Hematopoietic multipotent progenitor cell treated with erythropoietin and hydrocortisone succinate and interleukin-3 and kit ligand, for 8 days (in vitro differentiated cells): ENCODE measurements around the gene MSI1.

ENCODE experiments used
- DNase-seq: peaks from one replicate; pipeline ENCODE4 v3.0.0-alpha.2; 2015

MSI1 gene

GRCh38 chr12:120376934-120377572 is 8.1 kb upstream of the MSI1 start:
- DNase-seq: no peak

DNA sequence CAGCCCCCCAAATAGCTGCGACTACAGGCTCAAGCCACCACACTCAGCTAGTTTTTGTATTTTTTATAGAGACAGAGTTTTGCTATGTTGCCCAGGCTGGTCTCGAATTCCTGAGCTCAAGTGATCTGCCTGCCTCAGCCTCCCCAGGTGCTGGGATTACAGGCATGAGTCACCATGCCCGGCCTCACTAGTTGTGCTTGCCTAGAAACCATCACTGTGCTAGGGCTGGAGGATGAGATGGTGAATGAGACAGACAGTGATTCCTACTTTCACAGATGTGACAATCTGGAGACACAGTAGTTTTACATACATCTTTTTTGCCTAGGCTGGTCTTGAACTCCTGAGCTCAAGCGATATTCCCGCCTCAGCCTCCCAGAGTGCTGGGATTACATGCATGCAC is 7.5 kb upstream of the MSI1 start:
- DNase-seq: no peak

- no peak for DNase-seq
Measured at GRCh38 chr12:120376009-120376408, 7.0 kb upstream of the MSI1 start.

GRCh38 chr12:120373683-120374082 is 4.7 kb upstream of the MSI1 start:
- no peak for DNase-seq

- DNase-seq: no peak
Measured at GRCh38 chr12:120370343-120371243, 1.6 kb upstream of the MSI1 start.

DNA sequence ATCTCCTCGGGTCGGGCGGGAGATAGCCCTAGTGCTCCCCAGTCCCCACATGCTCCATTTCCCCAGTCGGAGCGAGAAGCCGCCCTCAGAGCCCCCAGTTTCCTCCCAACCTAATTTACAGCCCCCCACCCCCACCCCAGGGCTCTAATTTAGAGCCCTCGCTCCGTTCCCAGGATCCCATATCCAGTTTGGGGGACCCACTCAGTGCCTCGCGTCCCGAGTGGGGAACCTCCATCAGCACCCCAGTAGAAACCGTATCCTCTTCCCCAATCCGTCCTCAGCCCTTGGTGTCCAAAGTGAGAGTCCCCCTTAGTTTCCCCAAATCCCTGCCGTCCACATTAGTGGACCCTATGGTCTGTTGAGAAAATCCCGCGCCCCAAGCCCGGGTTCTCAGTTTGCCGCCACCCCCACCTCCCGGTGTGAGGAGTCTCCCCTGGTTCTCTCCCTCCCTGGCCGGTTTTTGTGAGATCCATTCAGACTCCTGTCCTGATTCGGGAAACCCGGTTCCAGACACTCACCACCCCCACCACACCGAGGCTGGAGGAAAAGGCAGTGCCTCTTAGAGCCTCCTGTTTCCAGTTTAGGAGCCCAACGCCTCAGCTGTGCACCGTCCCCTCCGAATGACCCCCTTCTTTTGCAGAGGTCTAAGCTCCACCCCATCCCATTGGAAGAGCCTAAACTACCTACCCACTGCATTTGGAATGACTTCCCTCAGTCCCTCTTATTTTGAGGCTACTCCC is 809 bp upstream of the MSI1 start:
- no peak for DNase-seq

DNA sequence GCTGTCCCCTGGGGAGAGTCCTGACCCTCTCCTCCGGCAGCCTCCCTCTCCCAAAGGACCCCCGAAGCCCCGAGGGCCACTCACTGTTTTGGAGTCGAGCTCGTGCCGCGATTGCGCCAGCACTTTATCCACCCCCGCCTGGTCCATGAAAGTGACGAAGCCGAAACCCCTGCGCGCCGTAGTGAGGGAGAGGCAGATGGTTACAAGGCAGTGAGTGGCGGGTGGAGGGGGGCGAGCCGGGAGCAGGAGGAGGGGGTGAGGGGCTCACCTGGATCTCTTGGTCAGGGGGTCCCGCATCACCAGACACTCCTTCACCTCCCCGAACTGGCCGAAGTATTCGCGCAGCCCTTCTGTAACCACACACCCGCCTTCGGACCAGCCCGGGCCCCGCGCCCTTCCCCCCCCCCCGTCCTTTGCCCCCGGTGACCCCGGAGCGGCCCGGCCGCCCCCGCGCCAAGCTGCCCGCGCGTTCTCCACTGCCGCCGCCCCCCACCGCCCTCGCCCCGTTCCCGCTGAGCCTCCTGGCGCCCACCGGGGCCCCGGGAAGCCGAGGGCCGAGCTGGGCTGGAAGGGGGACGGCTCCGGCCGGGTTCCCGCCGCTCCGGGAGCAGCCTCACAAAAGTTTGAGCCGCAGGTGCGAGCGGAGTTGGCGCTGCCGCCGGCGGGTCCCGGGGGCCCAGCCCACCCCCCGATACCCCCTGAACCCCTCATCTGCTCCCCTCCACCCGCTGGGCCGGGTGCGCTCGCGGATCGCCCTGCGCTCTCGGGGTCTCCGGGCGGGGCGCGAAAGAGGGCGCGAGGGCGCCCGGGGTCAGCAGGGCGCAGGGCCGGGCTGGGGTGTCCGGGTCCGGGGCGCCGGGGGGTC is 808 bp downstream of the MSI1 start:
- no peak for DNase-seq

GRCh38 chr12:120367233-120367923 is 1.6 kb downstream of the MSI1 start:
- peak; percentile 8 for DNase-seq

GRCh38 chr12:120366845-120367232 is 2.1 kb downstream of the MSI1 start:
- no peak for DNase-seq

GRCh38 chr12:120366341-120366705 is 2.6 kb downstream of the MSI1 start:
- no peak for DNase-seq

GRCh38 chr12:120365675-120366340 is 3.2 kb downstream of the MSI1 start:
- peak; percentile 28 for DNase-seq

- DNase-seq: no peak
Measured at GRCh38 chr12:120364487-120364886, 4.5 kb downstream of the MSI1 start.

DNA sequence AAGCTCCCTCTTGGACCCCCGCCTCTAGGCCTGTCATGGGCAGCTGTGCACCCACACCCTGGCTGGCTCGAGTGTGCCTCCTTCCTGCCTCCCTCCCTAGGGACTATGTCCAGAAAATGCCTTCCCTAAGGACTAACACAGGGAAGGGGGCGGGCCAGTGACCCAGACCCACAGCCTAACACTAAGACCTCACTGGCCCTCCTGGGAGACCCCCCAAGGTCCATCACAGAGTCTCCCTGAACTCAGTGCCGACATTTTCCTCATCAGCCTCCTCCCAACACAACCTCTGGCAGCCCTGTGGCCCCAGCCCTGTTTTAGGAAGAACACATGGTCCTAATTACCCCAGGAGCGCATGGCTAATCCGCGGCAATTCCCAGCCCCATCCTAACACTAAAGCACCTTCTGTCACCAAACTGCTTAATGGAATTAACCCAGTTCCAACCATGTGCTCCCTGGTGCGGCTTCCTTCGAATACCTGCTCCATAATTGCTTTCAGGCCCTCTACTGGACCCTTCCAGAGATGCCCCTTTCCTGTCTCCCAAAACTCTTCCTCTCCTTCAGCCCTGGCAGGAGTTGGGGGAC is 5.6 kb downstream of the MSI1 start:
- no peak for DNase-seq

DNA sequence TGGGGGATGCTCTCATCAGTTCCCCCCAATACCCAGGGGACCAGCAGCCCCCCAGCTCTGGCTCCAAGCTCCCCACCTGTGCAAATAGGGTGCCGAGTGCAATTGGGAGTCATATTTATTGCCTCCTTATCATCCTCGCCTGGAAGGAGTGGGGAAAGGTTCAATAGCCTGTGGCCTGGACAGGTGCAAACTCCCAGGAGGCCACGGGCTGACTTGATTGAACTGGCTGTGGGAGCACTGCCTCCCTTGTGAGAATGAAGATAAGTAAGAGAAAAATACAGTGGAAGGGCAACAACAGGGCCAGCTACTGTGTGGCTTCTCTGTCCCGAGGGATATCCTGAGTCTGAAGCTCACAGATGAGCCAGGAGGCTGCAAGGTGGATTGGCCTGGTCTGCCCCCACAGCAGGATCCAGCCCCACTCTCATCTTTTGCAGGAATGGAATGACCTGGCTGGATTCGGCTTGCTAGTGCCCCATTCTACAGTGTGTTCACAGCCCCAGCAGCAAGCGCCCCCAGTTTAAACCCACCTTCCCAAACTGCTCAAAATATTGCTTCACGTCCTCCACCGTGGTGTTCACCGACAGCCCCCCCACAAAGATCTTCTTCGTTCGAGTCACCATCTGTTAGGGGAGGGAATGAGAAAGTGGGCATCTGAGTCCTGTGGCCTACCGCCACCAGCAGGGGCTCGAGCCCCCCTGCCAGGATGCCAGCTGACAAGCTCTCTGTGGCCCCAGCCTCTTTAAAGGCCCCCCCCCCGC is 6.3 kb downstream of the MSI1 start:
- DNase-seq: no peak

GRCh38 chr12:120361506-120362208 is 7.3 kb downstream of the MSI1 start:
- DNase-seq: peak; percentile 35

DNA sequence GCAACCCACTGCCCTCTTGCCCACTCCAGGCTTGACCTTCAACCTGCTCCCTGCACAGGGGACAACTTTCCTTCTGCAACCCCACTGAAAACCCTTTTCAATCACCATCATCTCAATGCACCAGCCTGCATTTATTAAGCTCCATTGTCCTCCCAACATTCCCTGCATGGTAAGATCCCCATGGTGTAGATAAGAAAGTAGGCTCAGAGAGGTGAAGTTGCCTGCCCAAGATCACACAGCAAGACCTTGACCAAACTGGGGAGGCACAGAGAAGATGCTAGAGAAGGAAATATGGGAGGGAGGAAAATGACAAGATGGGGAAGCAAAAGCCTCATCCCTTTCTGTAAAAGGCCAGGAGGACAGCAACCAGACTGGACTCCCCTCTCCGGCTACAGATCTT is 9.8 kb downstream of the MSI1 start:
- DNase-seq: no peak

GRCh38 chr12:120358412-120359100 is 10.4 kb downstream of the MSI1 start:
- no peak for DNase-seq

DNA sequence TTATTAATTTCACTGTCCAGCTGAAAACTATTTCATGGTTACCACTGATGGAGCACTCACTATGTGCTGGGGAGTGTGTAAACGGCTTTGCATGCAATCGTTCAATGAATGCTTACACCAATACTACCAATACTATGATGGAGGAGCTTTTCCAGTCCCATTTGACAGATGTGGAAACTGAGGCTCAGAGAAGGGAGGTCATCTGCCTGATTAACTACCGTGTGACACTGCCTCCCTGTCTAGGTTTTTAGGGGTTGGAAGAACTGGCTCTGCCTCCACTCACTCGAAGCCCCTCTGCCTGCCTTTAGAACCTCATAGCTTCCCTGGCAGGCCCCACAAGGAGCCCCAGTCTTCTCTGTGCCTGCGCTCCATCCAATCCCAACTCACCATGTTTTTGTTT is 11.9 kb downstream of the MSI1 start:
- no peak for DNase-seq

DNA sequence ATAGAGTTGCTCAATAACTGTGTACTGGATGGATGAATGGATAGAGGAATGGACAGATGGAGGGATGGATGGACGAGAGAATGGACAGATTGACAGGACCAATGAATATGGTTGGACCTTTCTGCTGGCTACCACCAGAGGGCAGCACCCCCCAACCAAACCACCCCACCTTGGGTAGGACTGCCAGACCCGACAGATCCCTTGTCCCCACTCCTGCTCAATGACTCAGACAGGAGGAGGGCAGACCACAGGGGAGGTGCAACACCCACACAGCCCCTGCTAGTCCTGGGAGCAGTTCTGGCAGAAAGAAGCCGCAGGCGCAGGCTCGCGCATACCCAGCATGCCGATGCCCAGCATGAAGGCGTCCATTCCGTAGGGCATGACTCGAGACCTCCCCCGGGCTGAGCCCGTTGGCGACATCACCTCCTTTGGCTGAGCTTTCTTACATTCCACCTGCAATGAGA is 12.4 kb downstream of the MSI1 start:
- peak; percentile 70 for DNase-seq
